ENCODE results near the gene NT5C1A.

NT5C1A gene

DNA sequence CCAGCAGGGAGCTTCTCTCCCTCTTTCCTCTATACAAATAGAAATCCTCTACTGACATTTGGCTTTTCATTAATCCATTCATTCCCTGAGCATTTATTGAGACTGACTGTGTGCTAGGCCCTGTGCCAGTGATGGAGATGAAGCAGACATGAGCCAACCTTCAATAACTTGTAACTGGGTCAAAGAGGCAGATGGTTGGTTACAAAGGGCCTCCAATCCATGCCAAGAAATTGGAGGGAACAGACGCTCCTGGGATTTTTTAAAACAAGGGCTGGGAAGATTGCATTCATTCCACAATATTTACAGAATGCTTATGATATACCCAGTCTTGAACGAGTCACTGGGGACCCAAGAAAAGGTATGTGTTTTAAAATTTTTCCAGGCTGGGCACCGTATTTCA, 13.2 kb upstream of the NT5C1A start:
- Histone ChIP-seq H3K4me2 (ENCODE audit: low read depth, low read length, poor library complexity, severe bottlenecking) (no peak overlapping the region), H2AFZ (ENCODE audit: low read length) (no peak overlapping the region), H3K9me3 (ENCODE audit: insufficient read depth, low read depth, low read length) (no peaks in the 10 kb centered on the region), H4K20me1 (ENCODE audit: insufficient read depth, low read length, poor library complexity, severe bottlenecking) (no peaks in the 10 kb centered on the region), H3K4me3 (ENCODE audit: low read length, poor library complexity, severe bottlenecking) (no peak overlapping the region), H3K79me2 (ENCODE audit: insufficient read depth, low read length) (no peaks in the 10 kb centered on the region), H3K9me2 (replicated peaks; ENCODE audit: low read depth, low read length) (no peaks in the 10 kb centered on the region), H3F3A (ENCODE audit: low read depth) (no peaks in the 10 kb centered on the region), H3K9ac (ENCODE audit: low read depth, low read length, poor library complexity, severe bottlenecking) (no peak overlapping the region), H3K4me1 (ENCODE audit: insufficient read depth, low read length, poor library complexity, severe bottlenecking) (no peaks in the 10 kb centered on the region), H3K36me3 (ENCODE audit: insufficient read depth, low read length) (no peaks in the 10 kb centered on the region), H3K27me3 (ENCODE audit: insufficient read depth, low read length, poor library complexity, severe bottlenecking) (no peaks in the 10 kb centered on the region)
- no peak for TF ChIP-seq EZH2phosphoT487 (IDR thresholded peaks at IDR 0.05; ENCODE audit: borderline replicate concordance)
- TF ChIP-seq, protein P1, sequence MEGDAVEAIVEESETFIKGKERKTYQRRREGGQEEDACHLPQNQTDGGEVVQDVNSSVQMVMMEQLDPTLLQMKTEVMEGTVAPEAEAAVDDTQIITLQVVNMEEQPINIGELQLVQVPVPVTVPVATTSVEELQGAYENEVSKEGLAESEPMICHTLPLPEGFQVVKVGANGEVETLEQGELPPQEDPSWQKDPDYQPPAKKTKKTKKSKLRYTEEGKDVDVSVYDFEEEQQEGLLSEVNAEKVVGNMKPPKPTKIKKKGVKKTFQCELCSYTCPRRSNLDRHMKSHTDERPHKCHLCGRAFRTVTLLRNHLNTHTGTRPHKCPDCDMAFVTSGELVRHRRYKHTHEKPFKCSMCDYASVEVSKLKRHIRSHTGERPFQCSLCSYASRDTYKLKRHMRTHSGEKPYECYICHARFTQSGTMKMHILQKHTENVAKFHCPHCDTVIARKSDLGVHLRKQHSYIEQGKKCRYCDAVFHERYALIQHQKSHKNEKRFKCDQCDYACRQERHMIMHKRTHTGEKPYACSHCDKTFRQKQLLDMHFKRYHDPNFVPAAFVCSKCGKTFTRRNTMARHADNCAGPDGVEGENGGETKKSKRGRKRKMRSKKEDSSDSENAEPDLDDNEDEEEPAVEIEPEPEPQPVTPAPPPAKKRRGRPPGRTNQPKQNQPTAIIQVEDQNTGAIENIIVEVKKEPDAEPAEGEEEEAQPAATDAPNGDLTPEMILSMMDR (conservative IDR thresholded peaks at IDR 0.05; ENCODE audit: low read length): no peak

DNA sequence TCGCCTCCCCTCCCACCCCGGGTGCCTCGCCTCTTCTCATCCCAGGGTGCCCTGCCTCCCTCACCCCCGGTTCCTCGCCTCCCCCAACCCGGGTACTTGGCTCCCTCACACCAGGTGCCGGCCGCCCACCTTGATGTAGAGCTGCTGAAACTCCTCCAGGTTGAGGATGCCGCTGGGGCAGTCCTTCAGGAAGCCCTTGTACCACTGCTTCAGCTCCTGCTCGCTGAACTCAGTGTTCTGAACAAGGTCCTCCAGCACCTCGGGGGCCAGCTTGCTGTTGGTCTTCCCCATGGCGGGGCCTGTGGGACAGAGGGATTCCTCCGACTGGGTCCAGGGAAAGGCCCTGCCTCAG, 12.4 kb upstream of the NT5C1A start:
- Histone ChIP-seq H3K36me3 (ENCODE audit: insufficient read depth, low read length) (no peaks in the 10 kb centered on the region), H3K4me3 (ENCODE audit: low read length, poor library complexity, severe bottlenecking) (no peak overlapping the region), H3K9ac (ENCODE audit: low read depth, low read length, poor library complexity, severe bottlenecking) (no peak overlapping the region), H4K20me1 (ENCODE audit: insufficient read depth, low read length, poor library complexity, severe bottlenecking) (no peaks in the 10 kb centered on the region), H3K9me2 (replicated peaks; ENCODE audit: low read depth, low read length) (no peaks in the 10 kb centered on the region), H2AFZ (ENCODE audit: low read length) (no peak overlapping the region), H3K9me3 (ENCODE audit: insufficient read depth, low read depth, low read length) (no peaks in the 10 kb centered on the region), H3K27me3 (ENCODE audit: insufficient read depth, low read length, poor library complexity, severe bottlenecking) (no peaks in the 10 kb centered on the region), H3K4me1 (ENCODE audit: insufficient read depth, low read length, poor library complexity, severe bottlenecking) (no peaks in the 10 kb centered on the region), H3K79me2 (ENCODE audit: insufficient read depth, low read length) (no peaks in the 10 kb centered on the region), H3K4me2 (ENCODE audit: low read depth, low read length, poor library complexity, severe bottlenecking) (no peak overlapping the region), H3F3A (ENCODE audit: low read depth) (no peaks in the 10 kb centered on the region)
- TF ChIP-seq, protein P1 (conservative IDR thresholded peaks at IDR 0.05; ENCODE audit: low read length): no peak
- no peak for TF ChIP-seq EZH2phosphoT487 (IDR thresholded peaks at IDR 0.05; ENCODE audit: borderline replicate concordance)

DNA sequence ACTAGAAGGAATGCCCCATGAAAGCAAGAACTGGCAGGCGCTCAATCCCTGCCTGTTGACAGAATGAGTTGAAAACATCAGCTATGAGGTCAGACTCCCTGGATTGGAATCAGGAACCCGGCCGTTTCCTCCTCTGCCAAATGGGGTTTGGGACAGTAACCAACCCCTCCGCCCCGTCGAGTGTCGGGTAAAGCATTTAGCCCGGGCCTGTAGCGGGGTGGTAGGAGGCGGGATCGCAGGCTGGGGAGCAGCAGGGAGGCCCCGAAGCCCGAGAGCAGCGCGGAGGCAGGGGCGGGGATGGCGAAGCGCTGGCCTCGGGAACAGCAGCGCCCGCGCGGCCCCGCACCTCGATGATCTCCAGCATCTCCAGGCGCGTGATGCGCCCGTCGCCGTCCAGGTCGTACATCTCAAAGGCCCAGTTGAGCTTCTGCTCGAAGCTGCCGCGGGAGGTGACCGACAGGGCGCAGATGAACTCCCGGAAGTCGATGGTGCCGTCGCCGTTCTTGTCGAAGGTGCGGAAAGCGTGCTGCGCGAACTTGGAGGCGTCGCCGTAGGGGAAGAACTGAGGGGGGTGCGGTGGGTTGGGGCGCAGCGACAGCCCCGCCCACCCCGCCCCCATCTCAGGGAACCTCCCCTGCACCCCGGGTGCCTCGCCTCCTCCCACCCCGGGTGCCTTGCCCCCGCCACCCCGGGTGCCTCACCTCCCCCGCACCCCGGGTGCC, 11.8 kb upstream of the NT5C1A start:
- Histone ChIP-seq H3K4me2 (ENCODE audit: low read depth, low read length, poor library complexity, severe bottlenecking) (no peak overlapping the region), H3K4me3 (ENCODE audit: low read length, poor library complexity, severe bottlenecking) (no peak overlapping the region), H2AFZ (ENCODE audit: low read length) (no peak overlapping the region), H3K79me2 (ENCODE audit: insufficient read depth, low read length) (no peaks in the 10 kb centered on the region), H4K20me1 (ENCODE audit: insufficient read depth, low read length, poor library complexity, severe bottlenecking) (no peaks in the 10 kb centered on the region), H3K27me3 (ENCODE audit: insufficient read depth, low read length, poor library complexity, severe bottlenecking) (no peaks in the 10 kb centered on the region), H3F3A (ENCODE audit: low read depth) (no peaks in the 10 kb centered on the region), H3K36me3 (ENCODE audit: insufficient read depth, low read length) (no peaks in the 10 kb centered on the region), H3K9ac (ENCODE audit: low read depth, low read length, poor library complexity, severe bottlenecking) (no peak overlapping the region), H3K4me1 (ENCODE audit: insufficient read depth, low read length, poor library complexity, severe bottlenecking) (no peaks in the 10 kb centered on the region), H3K9me2 (replicated peaks; ENCODE audit: low read depth, low read length) (no peaks in the 10 kb centered on the region), H3K9me3 (ENCODE audit: insufficient read depth, low read depth, low read length) (no peaks in the 10 kb centered on the region)
- TF ChIP-seq, protein P1 (conservative IDR thresholded peaks at IDR 0.05; ENCODE audit: low read length): no peak
- no peak for TF ChIP-seq EZH2phosphoT487 (IDR thresholded peaks at IDR 0.05; ENCODE audit: borderline replicate concordance)
